ENCODE results near the gene CIP2A. TPM values are rescaled to one million over a fixed set of nuclear protein-coding genes. Genes with fewer than 3 reads are reported as not detected.

CIP2A gene
- polyA plus RNA-seq, 1 donor from 2014 or later, result 29.3 TPM

DNA sequence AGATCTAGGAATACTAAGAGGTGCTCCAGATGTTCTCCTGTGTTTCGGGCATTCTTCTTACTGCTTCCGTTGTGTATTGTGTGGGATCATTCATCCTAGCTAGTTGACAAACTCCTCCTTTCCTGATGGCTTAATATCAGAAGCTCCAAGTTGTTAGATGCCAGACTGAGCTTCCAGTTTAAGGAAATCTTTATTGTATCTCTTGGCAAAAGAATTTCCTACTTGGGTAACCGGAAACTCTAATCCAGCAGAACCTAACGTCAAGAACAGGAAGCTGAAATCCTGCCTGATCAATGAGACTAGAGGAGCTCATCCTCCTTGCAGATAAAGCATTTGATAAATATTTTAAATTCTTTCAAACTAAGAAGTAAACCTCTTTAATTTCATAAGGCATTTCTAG is 51.2 kb downstream of the CIP2A start:
- H3K79me2 ChIP-seq (replicated peaks; ENCODE audit: insufficient read depth, low read length), result no peaks in the 10 kb centered on the region
- no peak overlapping the region for H3K9ac ChIP-seq (ENCODE audit: low read length)
- H3K4me3 ChIP-seq (ENCODE audit: low read length), result no peak overlapping the region
- TF ChIP-seq EP300 (conservative IDR thresholded peaks at IDR 0.05; ENCODE audit: poor library complexity, severe bottlenecking) (no peak), POLR2AphosphoS5 (IDR thresholded peaks at IDR 0.05) (no peak), RAD21 (conservative IDR thresholded peaks at IDR 0.05) (no peak), SMC3 (conservative IDR thresholded peaks at IDR 0.05; ENCODE audit: poor library complexity) (no peak), TAF1 (IDR thresholded peaks at IDR 0.05; ENCODE audit: low read depth) (no peak), EZH2 (IDR thresholded peaks at IDR 0.05; ENCODE audit: borderline replicate concordance, insufficient read depth, low read length, poor library complexity, severe bottlenecking) (no peak)
- TF ChIP-seq, protein P1, sequence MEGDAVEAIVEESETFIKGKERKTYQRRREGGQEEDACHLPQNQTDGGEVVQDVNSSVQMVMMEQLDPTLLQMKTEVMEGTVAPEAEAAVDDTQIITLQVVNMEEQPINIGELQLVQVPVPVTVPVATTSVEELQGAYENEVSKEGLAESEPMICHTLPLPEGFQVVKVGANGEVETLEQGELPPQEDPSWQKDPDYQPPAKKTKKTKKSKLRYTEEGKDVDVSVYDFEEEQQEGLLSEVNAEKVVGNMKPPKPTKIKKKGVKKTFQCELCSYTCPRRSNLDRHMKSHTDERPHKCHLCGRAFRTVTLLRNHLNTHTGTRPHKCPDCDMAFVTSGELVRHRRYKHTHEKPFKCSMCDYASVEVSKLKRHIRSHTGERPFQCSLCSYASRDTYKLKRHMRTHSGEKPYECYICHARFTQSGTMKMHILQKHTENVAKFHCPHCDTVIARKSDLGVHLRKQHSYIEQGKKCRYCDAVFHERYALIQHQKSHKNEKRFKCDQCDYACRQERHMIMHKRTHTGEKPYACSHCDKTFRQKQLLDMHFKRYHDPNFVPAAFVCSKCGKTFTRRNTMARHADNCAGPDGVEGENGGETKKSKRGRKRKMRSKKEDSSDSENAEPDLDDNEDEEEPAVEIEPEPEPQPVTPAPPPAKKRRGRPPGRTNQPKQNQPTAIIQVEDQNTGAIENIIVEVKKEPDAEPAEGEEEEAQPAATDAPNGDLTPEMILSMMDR (IDR thresholded peaks at IDR 0.05; ENCODE audit: poor library complexity, severe bottlenecking), result no peak
- H3K4me2 ChIP-seq (ENCODE audit: low read length), result no peak overlapping the region
- H3K36me3 ChIP-seq (ENCODE audit: insufficient read depth, low read length), result no peaks in the 10 kb centered on the region
- H3K27me3 ChIP-seq (ENCODE audit: insufficient read depth, low read depth, low read length), result no peaks in the 10 kb centered on the region
- H3F3A ChIP-seq (ENCODE audit: insufficient read depth, low read length, poor library complexity, severe bottlenecking), result no peaks in the 10 kb centered on the region
- H2AFZ ChIP-seq (ENCODE audit: low read depth, low read length), result no peak overlapping the region
- H3K9me3 ChIP-seq (ENCODE audit: low read length), result no peaks in the 10 kb centered on the region
- H4K20me1 ChIP-seq (ENCODE audit: insufficient read depth), result no peaks in the 10 kb centered on the region
- H3K9me2 ChIP-seq (ENCODE audit: insufficient read depth, low read length), result no peaks in the 10 kb centered on the region
- H3K27ac ChIP-seq (ENCODE audit: low read length), result no peak overlapping the region

DNA sequence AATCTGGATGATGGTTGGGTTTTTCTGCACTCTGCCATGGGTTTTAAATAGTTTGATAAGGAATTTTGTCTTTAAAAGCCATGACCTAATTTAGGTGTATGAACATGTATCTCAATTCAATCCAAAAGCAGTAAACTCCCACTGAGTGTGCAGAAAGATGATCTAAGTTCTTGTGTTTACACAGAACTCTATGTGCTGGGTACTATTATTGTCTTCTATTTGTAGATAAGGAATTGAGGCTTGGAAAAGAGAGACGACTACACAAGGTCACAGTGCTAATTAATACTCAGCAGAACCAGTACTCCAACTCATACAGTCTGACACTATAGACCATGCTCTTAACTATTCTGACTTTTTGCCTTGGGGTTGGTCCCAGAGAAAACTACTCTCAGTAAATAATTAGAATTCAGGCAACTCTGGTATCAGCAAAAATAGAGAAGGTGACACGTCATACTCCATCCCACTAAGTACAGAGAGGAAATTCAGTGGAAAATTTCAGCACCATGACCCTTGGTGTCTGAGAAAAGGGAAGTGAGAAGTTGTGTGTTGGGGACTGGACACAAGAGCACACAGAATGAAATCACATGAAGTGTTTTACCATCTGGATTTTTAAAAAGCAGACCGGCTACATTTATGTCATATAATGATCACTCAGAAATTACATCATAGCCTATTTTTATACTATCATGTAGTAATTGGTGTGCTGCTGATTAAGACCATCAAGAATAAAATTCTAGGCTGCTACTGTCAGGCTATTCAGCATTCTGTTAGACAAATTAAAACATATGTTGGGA is 60.6 kb downstream of the CIP2A start:
- no peak for TF ChIP-seq RAD21 (conservative IDR thresholded peaks at IDR 0.05)
- TF ChIP-seq, protein P2, sequence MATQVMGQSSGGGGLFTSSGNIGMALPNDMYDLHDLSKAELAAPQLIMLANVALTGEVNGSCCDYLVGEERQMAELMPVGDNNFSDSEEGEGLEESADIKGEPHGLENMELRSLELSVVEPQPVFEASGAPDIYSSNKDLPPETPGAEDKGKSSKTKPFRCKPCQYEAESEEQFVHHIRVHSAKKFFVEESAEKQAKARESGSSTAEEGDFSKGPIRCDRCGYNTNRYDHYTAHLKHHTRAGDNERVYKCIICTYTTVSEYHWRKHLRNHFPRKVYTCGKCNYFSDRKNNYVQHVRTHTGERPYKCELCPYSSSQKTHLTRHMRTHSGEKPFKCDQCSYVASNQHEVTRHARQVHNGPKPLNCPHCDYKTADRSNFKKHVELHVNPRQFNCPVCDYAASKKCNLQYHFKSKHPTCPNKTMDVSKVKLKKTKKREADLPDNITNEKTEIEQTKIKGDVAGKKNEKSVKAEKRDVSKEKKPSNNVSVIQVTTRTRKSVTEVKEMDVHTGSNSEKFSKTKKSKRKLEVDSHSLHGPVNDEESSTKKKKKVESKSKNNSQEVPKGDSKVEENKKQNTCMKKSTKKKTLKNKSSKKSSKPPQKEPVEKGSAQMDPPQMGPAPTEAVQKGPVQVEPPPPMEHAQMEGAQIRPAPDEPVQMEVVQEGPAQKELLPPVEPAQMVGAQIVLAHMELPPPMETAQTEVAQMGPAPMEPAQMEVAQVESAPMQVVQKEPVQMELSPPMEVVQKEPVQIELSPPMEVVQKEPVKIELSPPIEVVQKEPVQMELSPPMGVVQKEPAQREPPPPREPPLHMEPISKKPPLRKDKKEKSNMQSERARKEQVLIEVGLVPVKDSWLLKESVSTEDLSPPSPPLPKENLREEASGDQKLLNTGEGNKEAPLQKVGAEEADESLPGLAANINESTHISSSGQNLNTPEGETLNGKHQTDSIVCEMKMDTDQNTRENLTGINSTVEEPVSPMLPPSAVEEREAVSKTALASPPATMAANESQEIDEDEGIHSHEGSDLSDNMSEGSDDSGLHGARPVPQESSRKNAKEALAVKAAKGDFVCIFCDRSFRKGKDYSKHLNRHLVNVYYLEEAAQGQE (IDR thresholded peaks at IDR 0.05; ENCODE audit: borderline replicate concordance), result no peak
- no peak for TF ChIP-seq SMC3 (conservative IDR thresholded peaks at IDR 0.05; ENCODE audit: poor library complexity)
- no peak for TF ChIP-seq EP300 (conservative IDR thresholded peaks at IDR 0.05; ENCODE audit: poor library complexity, severe bottlenecking)
- TF ChIP-seq, protein P1 (IDR thresholded peaks at IDR 0.05; ENCODE audit: poor library complexity, severe bottlenecking), result no peak
- TF ChIP-seq EZH2 (IDR thresholded peaks at IDR 0.05; ENCODE audit: borderline replicate concordance, insufficient read depth, low read length, poor library complexity, severe bottlenecking), result no peak
- no peak for TF ChIP-seq TAF1 (IDR thresholded peaks at IDR 0.05; ENCODE audit: low read depth)
- no peak for TF ChIP-seq POLR2AphosphoS5 (IDR thresholded peaks at IDR 0.05)
- no peak for TF ChIP-seq MXI1 (conservative IDR thresholded peaks at IDR 0.05; ENCODE audit: poor library complexity, severe bottlenecking)

More for the DNA sequence above, 60.6 kb downstream of the CIP2A start:
- H3F3A ChIP-seq (ENCODE audit: insufficient read depth, low read length, poor library complexity, severe bottlenecking), result no peaks in the 10 kb centered on the region
- H3K9ac ChIP-seq (ENCODE audit: low read length), result no peak overlapping the region
- no peaks in the 10 kb centered on the region for H3K36me3 ChIP-seq (ENCODE audit: insufficient read depth, low read length)
- no peaks in the 10 kb centered on the region for H3K27me3 ChIP-seq (ENCODE audit: insufficient read depth, low read depth, low read length)
- H3K27ac ChIP-seq (ENCODE audit: low read length), result no peak overlapping the region
- no peaks in the 10 kb centered on the region for H3K9me3 ChIP-seq (ENCODE audit: low read length)
- H3K4me2 ChIP-seq (ENCODE audit: low read length), result no peak overlapping the region
- H3K79me2 ChIP-seq (replicated peaks; ENCODE audit: insufficient read depth, low read length), result no peaks in the 10 kb centered on the region
- no peak overlapping the region for H2AFZ ChIP-seq (ENCODE audit: low read depth, low read length)
- no peak overlapping the region for H3K4me3 ChIP-seq (ENCODE audit: low read length)
- no peaks in the 10 kb centered on the region for H4K20me1 ChIP-seq (ENCODE audit: insufficient read depth)
- no peaks in the 10 kb centered on the region for H3K9me2 ChIP-seq (ENCODE audit: insufficient read depth, low read length)
